ENCODE results near the gene HHATL. TPM values are rescaled to one million over a fixed set of nuclear protein-coding genes. Genes with fewer than 3 reads are reported as not detected.
A peak's percentile ranks its signal among the peaks of the same experiment; 100 is the strongest.

HHATL gene
- total RNA-seq, 1 donor from 2014 or later: not detected

- H3K27ac ChIP-seq: no peak overlapping the region
- H3K36me3 ChIP-seq: no peaks in the 10 kb centered on the region
- intact Hi-C loops (cut with DNase I): no loop called here
- no peak for DNase-seq (ENCODE audit: low spot score in 2 of 2)
- H3K4me3 ChIP-seq: no peak overlapping the region
- peaks cover 0 to 5% of the 10 kb centered on the region in 2 donors for H3K9me3 ChIP-seq
- TF ChIP-seq CTCF (IDR thresholded peaks at IDR 0.05): no peak
- no peaks in the 10 kb centered on the region for H3K4me1 ChIP-seq
- no peaks in the 10 kb centered on the region for H3K27me3 ChIP-seq
These were observed 28.5 kb downstream of the HHATL start for GRCh38 chr3:42674146-42674545.

GRCh38 chr3:42673082-42673481 is 29.5 kb downstream of the HHATL start:
- no peak overlapping the region for H3K27ac ChIP-seq
- H3K4me3 ChIP-seq: no peak overlapping the region
- H3K4me1 ChIP-seq: no peaks in the 10 kb centered on the region
- peak in 1 of 2 donors; percentile 47 for DNase-seq (ENCODE audit: low spot score in 2 of 2)
- no peaks in the 10 kb centered on the region for H3K27me3 ChIP-seq
- TF ChIP-seq CTCF (IDR thresholded peaks at IDR 0.05): no peak
- no peaks in the 10 kb centered on the region for H3K36me3 ChIP-seq
- peaks cover 0 to 5% of the 10 kb centered on the region in 2 donors for H3K9me3 ChIP-seq
- intact Hi-C loops (cut with DNase I): no loop called here

GRCh38 chr3:42672515-42672914 is 30.1 kb downstream of the HHATL start:
- no peaks in the 10 kb centered on the region for H3K27me3 ChIP-seq
- H3K4me1 ChIP-seq: peaks cover 0 to 4% of the 10 kb centered on the region in 2 donors
- no peaks in the 10 kb centered on the region for H3K36me3 ChIP-seq
- DNase-seq (ENCODE audit: low spot score in 2 of 2): peak in 1 of 2 donors; percentile 5
- no peak overlapping the region for H3K27ac ChIP-seq
- intact Hi-C loops (cut with DNase I): no loop called here
- TF ChIP-seq CTCF (IDR thresholded peaks at IDR 0.05): no peak
- H3K4me3 ChIP-seq: no peak overlapping the region
- peaks cover 0 to 5% of the 10 kb centered on the region in 2 donors for H3K9me3 ChIP-seq

GRCh38 chr3:42670670-42671069 is 31.9 kb downstream of the HHATL start:
- peaks cover 0 to 22% of the 10 kb centered on the region in 2 donors for H3K4me1 ChIP-seq
- peak in 1 of 2 donors; percentile 40 for DNase-seq (ENCODE audit: low spot score in 2 of 2)
- no peaks in the 10 kb centered on the region for H3K9me3 ChIP-seq
- H3K27me3 ChIP-seq: no peaks in the 10 kb centered on the region
- no peak for TF ChIP-seq CTCF (IDR thresholded peaks at IDR 0.05)
- intact Hi-C loops (cut with DNase I): no loop called here
- H3K4me3 ChIP-seq: no peak overlapping the region
- no peaks in the 10 kb centered on the region for H3K36me3 ChIP-seq
- H3K27ac ChIP-seq: no peak overlapping the region

GRCh38 chr3:42670051-42670576 is 32.5 kb downstream of the HHATL start:
- Histone ChIP-seq H3K4me1 (peaks cover 0 to 26% of the 10 kb centered on the region in 2 donors), H3K27me3 (no peaks in the 10 kb centered on the region), H3K36me3 (no peaks in the 10 kb centered on the region), H3K27ac (no peak overlapping the region), H3K4me3 (no peak overlapping the region), H3K9me3 (no peaks in the 10 kb centered on the region)
- intact Hi-C loops (cut with DNase I): no loop called here
- DNase-seq (ENCODE audit: low spot score in 2 of 2): no peak
- no peak for TF ChIP-seq CTCF (IDR thresholded peaks at IDR 0.05)

GRCh38 chr3:42668793-42669217 is 33.8 kb downstream of the HHATL start:
- Histone ChIP-seq H3K9me3 (no peaks in the 10 kb centered on the region), H3K27ac (no peak overlapping the region), H3K36me3 (no peaks in the 10 kb centered on the region), H3K4me1 (peaks cover 0 to 26% of the 10 kb centered on the region in 2 donors), H3K4me3 (no peak overlapping the region), H3K27me3 (no peaks in the 10 kb centered on the region)
- intact Hi-C loops (cut with DNase I): no loop called here
- TF ChIP-seq CTCF (IDR thresholded peaks at IDR 0.05): no peak
- DNase-seq (ENCODE audit: low spot score in 2 of 2): peak in 1 of 2 donors; percentile 59

Data from ascending aorta (tissue), 2 donors.